ENCODE results near the gene ITGAL.

Gene ITGAL

DNA sequence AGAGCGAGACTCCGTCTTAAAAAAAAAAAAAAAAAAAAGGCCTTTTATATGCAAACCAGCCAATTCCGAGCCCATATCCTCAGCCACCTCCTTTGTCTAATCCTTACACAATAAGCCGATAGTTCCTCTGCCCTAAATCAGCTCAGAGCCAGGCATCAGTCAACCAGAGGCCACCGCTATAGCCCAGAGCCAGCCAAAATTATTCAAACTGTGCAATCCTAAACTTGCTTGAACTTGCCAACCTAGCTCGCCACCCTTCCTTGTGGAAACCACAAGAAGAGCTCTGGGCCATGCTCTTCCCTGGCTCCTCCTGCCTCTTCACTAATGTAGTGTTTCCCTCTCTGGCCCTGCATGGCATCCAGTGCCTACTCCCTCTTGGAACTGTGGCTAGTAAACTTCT lies 17.7 kb downstream of the ITGAL start:
- Histone ChIP-seq H3K9me3 (no peaks in the 10 kb centered on the region), H3K4me2 (no peak overlapping the region), H3K27ac (no peak overlapping the region), H3K4me1 (peaks cover 12% of the 10 kb centered on the region; the same call in 1 of the 2 replicates), H3K36me3 (no peaks in the 10 kb centered on the region), H3K4me3 (no peak overlapping the region), H3K9ac (no peak overlapping the region), H3K27me3 (no peaks in the 10 kb centered on the region), H4K20me1 (no peaks in the 10 kb centered on the region)
- TF ChIP-seq Cebpa-rat (IDR thresholded peaks at IDR 0.05): no peak

DNA sequence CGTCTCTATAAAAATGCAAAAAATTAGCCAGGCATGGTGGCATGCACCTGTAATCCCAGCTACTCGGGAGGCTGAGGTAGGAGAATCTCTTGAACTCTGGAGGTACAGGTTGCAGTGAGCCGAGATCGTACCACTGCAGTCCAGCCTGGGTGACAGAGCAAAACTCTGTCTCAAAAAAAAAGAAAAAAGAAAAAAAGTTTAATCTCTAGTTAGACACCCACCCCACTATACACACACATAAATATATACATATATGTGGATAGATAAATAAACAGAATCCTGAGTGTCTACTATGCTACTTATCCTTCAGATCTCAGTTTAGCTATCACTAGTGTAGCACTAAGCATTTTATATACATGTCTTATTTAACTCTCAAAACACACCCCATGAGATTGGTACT lies 18.7 kb downstream of the ITGAL start:
- TF ChIP-seq Cebpa-rat (IDR thresholded peaks at IDR 0.05): no peak
- H3K4me2 ChIP-seq: no peak overlapping the region
- no peak overlapping the region for H3K9ac ChIP-seq
- H4K20me1 ChIP-seq: no peaks in the 10 kb centered on the region
- no peaks in the 10 kb centered on the region for H3K27me3 ChIP-seq
- no peaks in the 10 kb centered on the region for H3K36me3 ChIP-seq
- no peaks in the 10 kb centered on the region for H3K9me3 ChIP-seq
- no peak overlapping the region for H3K27ac ChIP-seq
- no peak overlapping the region for H3K4me3 ChIP-seq
- peaks cover 15% of the 10 kb centered on the region for H3K4me1 ChIP-seq

- Histone ChIP-seq H3K9ac (no peak overlapping the region), H3K4me3 (no peak overlapping the region), H3K9me3 (no peaks in the 10 kb centered on the region), H3K4me1 (peaks cover 15% of the 10 kb centered on the region), H3K36me3 (no peaks in the 10 kb centered on the region), H3K27me3 (no peaks in the 10 kb centered on the region), H3K4me2 (no peak overlapping the region), H3K27ac (no peak overlapping the region), H4K20me1 (no peaks in the 10 kb centered on the region)
- no peak for TF ChIP-seq Cebpa-rat (IDR thresholded peaks at IDR 0.05)
These were observed 19.3 kb downstream of the ITGAL start for GRCh38 chr16:30491744-30492308.

DNA sequence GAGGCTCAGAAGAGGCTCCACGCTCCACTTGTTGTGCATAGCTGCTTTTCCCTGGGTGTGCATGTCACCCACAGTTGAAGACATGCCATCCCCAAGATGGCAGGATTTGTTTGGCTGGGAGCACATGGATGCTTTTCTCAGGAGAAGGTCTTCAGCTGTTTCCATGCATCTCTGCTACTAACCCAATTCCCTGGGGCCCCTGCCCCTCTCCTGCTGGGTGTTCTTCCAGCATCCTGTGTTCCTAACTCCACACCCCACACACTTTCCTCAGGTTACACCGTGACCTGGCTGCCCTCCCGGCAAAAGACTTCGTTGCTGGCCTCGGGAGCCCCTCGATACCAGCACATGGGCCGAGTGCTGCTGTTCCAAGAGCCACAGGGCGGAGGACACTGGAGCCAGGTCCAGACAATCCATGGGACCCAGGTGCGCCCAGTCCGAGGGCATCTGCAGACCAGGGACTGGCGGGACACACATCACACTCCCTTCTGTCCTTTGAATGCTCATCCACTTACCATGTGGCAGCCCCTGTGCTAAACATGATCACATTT lies 21.5 kb downstream of the ITGAL start:
- H3K36me3 ChIP-seq: no peaks in the 10 kb centered on the region
- H3K4me3 ChIP-seq: no peak overlapping the region
- no peaks in the 10 kb centered on the region for H4K20me1 ChIP-seq
- no peak overlapping the region for H3K4me2 ChIP-seq
- H3K9ac ChIP-seq: no peak overlapping the region
- H3K27me3 ChIP-seq: no peaks in the 10 kb centered on the region
- H3K27ac ChIP-seq: no peak overlapping the region
- TF ChIP-seq Cebpa-rat (IDR thresholded peaks at IDR 0.05): no peak
- no peaks in the 10 kb centered on the region for H3K9me3 ChIP-seq
- H3K4me1 ChIP-seq: peaks cover 15% of the 10 kb centered on the region

- Histone ChIP-seq H3K4me3 (no peak overlapping the region), H3K4me1 (peaks cover 15% of the 10 kb centered on the region), H3K9me3 (no peaks in the 10 kb centered on the region), H3K36me3 (no peaks in the 10 kb centered on the region), H3K4me2 (no peak overlapping the region), H3K27ac (no peak overlapping the region), H3K9ac (no peak overlapping the region), H3K27me3 (no peaks in the 10 kb centered on the region), H4K20me1 (no peaks in the 10 kb centered on the region)
- TF ChIP-seq Cebpa-rat (IDR thresholded peaks at IDR 0.05): no peak
These were observed 22.2 kb downstream of the ITGAL start for GRCh38 chr16:30494709-30495108.

DNA sequence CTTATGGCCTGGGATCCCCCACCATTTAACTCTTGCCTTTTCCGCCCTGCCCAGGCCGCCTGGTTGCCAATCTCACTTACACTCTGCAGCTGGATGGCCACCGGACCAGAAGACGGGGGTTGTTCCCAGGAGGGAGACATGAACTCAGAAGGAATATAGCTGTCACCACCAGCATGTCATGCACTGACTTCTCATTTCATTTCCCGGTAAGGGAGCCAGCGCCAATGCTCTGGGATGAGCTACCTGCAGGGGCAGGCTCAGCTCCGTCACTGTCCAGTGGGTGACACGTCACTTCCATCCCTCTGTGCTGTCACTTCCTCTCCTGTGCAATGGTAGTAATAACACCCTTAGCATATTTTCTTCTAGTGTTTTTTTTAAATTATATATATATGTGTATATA lies 26.7 kb downstream of the ITGAL start:
- no peak for TF ChIP-seq Cebpa-rat (IDR thresholded peaks at IDR 0.05)

GRCh38 chr16:30503403-30504296 lies 31.1 kb downstream of the ITGAL start:
- Histone ChIP-seq H3K27ac (no peak overlapping the region), H3K9ac (no peak overlapping the region), H4K20me1 (no peaks in the 10 kb centered on the region), H3K9me3 (no peaks in the 10 kb centered on the region), H3K4me2 (no peak overlapping the region), H3K27me3 (no peaks in the 10 kb centered on the region), H3K36me3 (no peaks in the 10 kb centered on the region), H3K4me1 (peaks cover 4% of the 10 kb centered on the region), H3K4me3 (no peak overlapping the region)
- no peak for TF ChIP-seq Cebpa-rat (IDR thresholded peaks at IDR 0.05)

More for the DNA sequence above, 26.7 kb downstream of the ITGAL start:
- Histone ChIP-seq H3K9ac (no peak overlapping the region), H3K4me3 (no peak overlapping the region), H3K27me3 (no peaks in the 10 kb centered on the region), H3K4me1 (peaks cover 8% of the 10 kb centered on the region), H3K4me2 (no peak overlapping the region), H3K36me3 (no peaks in the 10 kb centered on the region), H4K20me1 (no peaks in the 10 kb centered on the region), H3K27ac (no peak overlapping the region), H3K9me3 (no peaks in the 10 kb centered on the region)

DNA sequence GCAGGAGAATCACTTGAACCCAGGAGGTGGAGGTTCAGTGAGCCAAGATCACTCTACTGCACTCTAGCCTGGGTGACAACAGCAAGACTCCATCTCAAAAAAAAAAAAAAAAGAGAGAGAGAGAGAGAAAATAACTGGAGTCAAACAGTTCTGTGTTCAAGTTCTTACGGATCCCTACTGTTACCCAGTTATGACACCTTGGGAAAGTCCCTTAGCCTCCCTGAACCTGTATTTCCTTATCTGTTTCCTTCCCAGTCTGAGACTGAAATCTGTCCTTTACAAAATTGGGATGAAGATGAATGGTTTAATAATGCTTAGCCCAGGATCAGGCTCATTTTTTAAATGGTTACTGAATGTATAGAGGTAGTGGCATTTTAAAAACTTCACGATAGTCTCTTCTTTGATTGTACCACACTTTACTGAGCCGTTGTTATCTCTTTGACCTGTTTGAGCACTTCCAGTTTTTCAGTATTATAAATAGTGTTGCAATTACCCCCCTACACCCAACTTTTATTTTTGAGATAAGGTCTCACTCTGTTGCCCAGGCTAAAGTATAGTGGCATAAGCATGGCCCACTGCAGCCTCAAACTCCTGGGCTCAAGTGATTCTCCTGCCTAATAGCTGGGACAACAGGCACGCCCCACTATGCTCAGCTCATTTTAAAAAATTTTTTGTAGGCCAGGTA lies 36.7 kb downstream of the ITGAL start:
- Histone ChIP-seq H3K27ac (no peak overlapping the region), H3K4me3 (no peak overlapping the region), H3K4me2 (no peak overlapping the region), H3K4me1 (peaks cover 13% of the 10 kb centered on the region), H3K9me3 (no peaks in the 10 kb centered on the region), H3K27me3 (no peaks in the 10 kb centered on the region), H3K9ac (no peak overlapping the region), H4K20me1 (no peaks in the 10 kb centered on the region), H3K36me3 (no peaks in the 10 kb centered on the region)
- TF ChIP-seq Cebpa-rat (IDR thresholded peaks at IDR 0.05): no peak

GRCh38 chr16:30510376-30510938 lies 37.9 kb downstream of the ITGAL start:
- TF ChIP-seq Cebpa-rat (IDR thresholded peaks at IDR 0.05): no peak
- no peaks in the 10 kb centered on the region for H3K36me3 ChIP-seq
- H3K4me2 ChIP-seq: no peak overlapping the region
- H3K27ac ChIP-seq: no peak overlapping the region
- H3K9me3 ChIP-seq: no peaks in the 10 kb centered on the region
- no peak overlapping the region for H3K9ac ChIP-seq
- no peaks in the 10 kb centered on the region for H4K20me1 ChIP-seq
- H3K27me3 ChIP-seq: no peaks in the 10 kb centered on the region
- peaks cover 13% of the 10 kb centered on the region for H3K4me1 ChIP-seq
- no peak overlapping the region for H3K4me3 ChIP-seq
